Activated CD4-positive, alpha-beta T cell treated with anti-CD3 and anti-CD28 coated beads, Interleukin-2, amount 10 ng/mL, durations not matched to agents 7 days and 5 days (primary cell): ENCODE results near the gene SLC7A4. TPM values are rescaled to one million over a fixed set of nuclear protein-coding genes. Genes with fewer than 3 reads are reported as not detected.
"Not testable (repeated sequence)": the region's sequence is repeated elsewhere in the genome, so short reads cannot be mapped to it uniquely, and the experiment has no call there.

Experiments used
- CTCF ChIA-PET: fragments of 350-600 bp; sonication (Branson Sonifier 250); formaldehyde crosslinking; loops from one replicate; lab custom pipeline; 2021; ENCODE audit warnings: antibody characterized with exemption; lab: Charles Lee
- POLR2A ChIA-PET: fragments of 350-600 bp; sonication (Branson Sonifier 250); formaldehyde crosslinking; loops from one replicate; lab custom pipeline; 2021; ENCODE audit warnings: antibody characterized with exemption; lab: Charles Lee
- DNase-seq: peaks from one replicate; pipeline ENCODE4 v3.0.0-alpha.2; 2020
- H3K27ac Mint-ChIP-seq: one replicate; pipeline ENCODE4 v1.8.0; 2021; ENCODE audit warnings: mild to moderate bottlenecking, moderate library complexity, mixed read lengths
- H3K27me3 Mint-ChIP-seq: one replicate; pipeline ENCODE4 v1.8.0; 2021; ENCODE audit warnings: mixed read lengths
- H3K36me3 Mint-ChIP-seq: one replicate; pipeline ENCODE4 v1.8.0; 2021; ENCODE audit warnings: low read depth, mixed read lengths
- H3K4me1 Mint-ChIP-seq: one replicate; pipeline ENCODE4 v1.8.0; 2021; ENCODE audit warnings: mixed read lengths
- H3K4me3 Mint-ChIP-seq: one replicate; pipeline ENCODE4 v1.8.0; 2021; ENCODE audit warnings: mild to moderate bottlenecking, moderate library complexity, mixed read lengths
- H3K9me3 Mint-ChIP-seq: one replicate; pipeline ENCODE4 v1.8.0; 2021; ENCODE audit warnings: mixed read lengths
- total RNA-seq, 2 experiments: library from RNA; stranded (reverse); gene quantifications; one replicate each; pipeline ENCODE4 v1.2.3, GENCODE V29; 2021

SLC7A4 gene
- total RNA-seq: under 1 TPM in 1 of 2 experiments, not detected in 1; 0.07 TPM

- Mint-ChIP-seq H3K36me3 (no peaks in the 10 kb centered on the region), H3K4me1 (peaks cover 3% of the 10 kb centered on the region), H3K27ac (no peak within 1 kb of the TSS), H3K9me3 (no peaks in the 10 kb centered on the region), H3K27me3 (peaks cover 31% of the 10 kb centered on the region), H3K4me3 (no peak within 1 kb of the TSS)
- ChIA-PET POLR2A (no interaction called here), CTCF (no interaction called here)
- DNase-seq: no peak
Measured at GRCh38 chr22:21032037-21032867, at the start of gene SLC7A4. TSS of gene SLC7A4 (minus strand) at chr22:21032561. CDS start at chr22:21031812, 749 bp downstream.

GRCh38 chr22:21080435-21081137, 48.2 kb upstream of the SLC7A4 start:
- Mint-ChIP-seq H3K4me3 (no peak overlapping the region), H3K27me3 (no peaks in the 10 kb centered on the region)
- CTCF ChIA-PET: interaction anchor here (0.6 kb wide), 1 partner anchor 183 kb away, joined by 3 read pairs; no protein-coding TSS in a partner anchor

GRCh38 chr22:21079493-21079892, 47.1 kb upstream of the SLC7A4 start:
- Mint-ChIP-seq H3K9me3 (no peaks in the 10 kb centered on the region), H3K27me3 (no peaks in the 10 kb centered on the region), H3K36me3 (no peaks in the 10 kb centered on the region), H3K27ac (no peak overlapping the region), H3K4me3 (no peak overlapping the region), H3K4me1 (no peaks in the 10 kb centered on the region)
- ChIA-PET CTCF (no interaction called here), POLR2A (interaction anchor here (0.7 kb wide), 1 partner anchor 640 kb away, joined by 3 read pairs; no protein-coding TSS in a partner anchor)
- DNase-seq: no peak

More at GRCh38 chr22:21080435-21081137, 48.2 kb upstream of the SLC7A4 start:
- DNase-seq: no peak
- POLR2A ChIA-PET: no interaction called here
- Mint-ChIP-seq H3K27ac (no peak overlapping the region), H3K4me1 (no peaks in the 10 kb centered on the region), H3K9me3 (no peaks in the 10 kb centered on the region), H3K36me3 (no peaks in the 10 kb centered on the region)

- CTCF ChIA-PET: no interaction called here
- no peaks in the 10 kb centered on the region for H3K27me3 Mint-ChIP-seq
- H3K4me1 Mint-ChIP-seq: no peaks in the 10 kb centered on the region
- H3K9me3 Mint-ChIP-seq: no peaks in the 10 kb centered on the region
- no peak overlapping the region for H3K4me3 Mint-ChIP-seq
- peak overlapping the region; percentile 54 for H3K27ac Mint-ChIP-seq
- POLR2A ChIA-PET: no interaction called here
- H3K36me3 Mint-ChIP-seq: no peaks in the 10 kb centered on the region
- no peak for DNase-seq
Measured at GRCh38 chr22:21078916-21079315, 46.6 kb upstream of the SLC7A4 start.

- Mint-ChIP-seq H3K36me3 (no peaks in the 10 kb centered on the region), H3K27me3 (no peaks in the 10 kb centered on the region), H3K4me1 (no peaks in the 10 kb centered on the region), H3K27ac (no peak overlapping the region), H3K9me3 (no peaks in the 10 kb centered on the region), H3K4me3 (no peak overlapping the region)
- ChIA-PET CTCF (no interaction called here), POLR2A (no interaction called here)
- no peak for DNase-seq
Measured at GRCh38 chr22:21077884-21078508, 45.6 kb upstream of the SLC7A4 start.

GRCh38 chr22:21076912-21077625, 44.7 kb upstream of the SLC7A4 start:
- Mint-ChIP-seq H3K27me3 (no peaks in the 10 kb centered on the region), H3K4me1 (no peaks in the 10 kb centered on the region), H3K9me3 (no peaks in the 10 kb centered on the region), H3K4me3 (no peak overlapping the region), H3K36me3 (no peaks in the 10 kb centered on the region), H3K27ac (no peak overlapping the region)
- POLR2A ChIA-PET: no interaction called here
- CTCF ChIA-PET: no interaction called here
- no peak for DNase-seq

GRCh38 chr22:21075516-21076138, 43.3 kb upstream of the SLC7A4 start:
- H3K4me1 Mint-ChIP-seq: no peaks in the 10 kb centered on the region
- no peak for DNase-seq
- H3K9me3 Mint-ChIP-seq: no peaks in the 10 kb centered on the region
- H3K27me3 Mint-ChIP-seq: peaks cover 1% of the 10 kb centered on the region
- H3K27ac Mint-ChIP-seq: no peak overlapping the region
- H3K4me3 Mint-ChIP-seq: no peak overlapping the region
- ChIA-PET CTCF (no interaction called here), POLR2A (interaction anchor here (0.6 kb wide), 1 partner anchor 60 kb away, joined by 8 read pairs; no protein-coding TSS in a partner anchor)
- H3K36me3 Mint-ChIP-seq: no peaks in the 10 kb centered on the region

GRCh38 chr22:21074102-21074715, 41.8 kb upstream of the SLC7A4 start:
- no peaks in the 10 kb centered on the region for H3K36me3 Mint-ChIP-seq
- no peak overlapping the region for H3K4me3 Mint-ChIP-seq
- no peak for DNase-seq
- H3K9me3 Mint-ChIP-seq: no peaks in the 10 kb centered on the region
- peaks cover 1% of the 10 kb centered on the region for H3K27me3 Mint-ChIP-seq
- no peaks in the 10 kb centered on the region for H3K4me1 Mint-ChIP-seq
- ChIA-PET POLR2A (no interaction called here), CTCF (interaction anchor here (0.6 to 1.5 kb wide), 3 partner anchors 11 to 656 kb away, joined by 3 read pairs; no protein-coding TSS in a partner anchor)
- H3K27ac Mint-ChIP-seq: no peak overlapping the region

GRCh38 chr22:21073482-21073881, 41.1 kb upstream of the SLC7A4 start:
- Mint-ChIP-seq H3K9me3 (no peaks in the 10 kb centered on the region), H3K27ac (no peak overlapping the region), H3K4me1 (no peaks in the 10 kb centered on the region), H3K27me3 (peaks cover 1% of the 10 kb centered on the region), H3K36me3 (no peaks in the 10 kb centered on the region), H3K4me3 (no peak overlapping the region)
- POLR2A ChIA-PET: no interaction called here
- CTCF ChIA-PET: interaction anchor here (1.5 kb wide), 1 partner anchor 10 kb away, joined by 3 read pairs; no protein-coding TSS in a partner anchor
- no peak for DNase-seq

GRCh38 chr22:21073023-21073422, 40.7 kb upstream of the SLC7A4 start:
- no peak for DNase-seq
- CTCF ChIA-PET: interaction anchor here (1.5 to 2.0 kb wide), 2 partner anchors 10 to 156 kb away, joined by 3 to 4 read pairs; partner anchors contain the start of gene CRKL
- no peaks in the 10 kb centered on the region for H3K9me3 Mint-ChIP-seq
- no peak overlapping the region for H3K27ac Mint-ChIP-seq
- H3K4me3 Mint-ChIP-seq: no peak overlapping the region
- H3K4me1 Mint-ChIP-seq: peaks cover 4% of the 10 kb centered on the region
- H3K27me3 Mint-ChIP-seq: peaks cover 1% of the 10 kb centered on the region
- H3K36me3 Mint-ChIP-seq: no peaks in the 10 kb centered on the region
- POLR2A ChIA-PET: no interaction called here

- H3K27me3 Mint-ChIP-seq, H3K4me1 Mint-ChIP-seq, H3K36me3 Mint-ChIP-seq, H3K9me3 Mint-ChIP-seq, DNase-seq, H3K27ac Mint-ChIP-seq, POLR2A ChIA-PET, H3K4me3 Mint-ChIP-seq: not testable (repeated sequence)
- CTCF ChIA-PET: interaction anchor here (2.0 kb wide), 1 partner anchor 155 kb away, joined by 4 read pairs; the partner anchor contains the start of gene CRKL
Measured at GRCh38 chr22:21071796-21072195, 39.4 kb upstream of the SLC7A4 start.
